GM12878 (cell line): ENCODE measurements around the gene RAB44. TPM values are rescaled to one million over a fixed set of nuclear protein-coding genes. Genes with fewer than 3 reads are reported as not detected.

Experiments used
- ATAC-seq: fragments of 200-7000 bp; cut with Tn5 transposase; 3 replicates; pipeline ENCODE4 v1.9.1; 2020; ENCODE audit warnings: mild to moderate bottlenecking, moderate library complexity
- BruUV-seq: library from RNA; stranded (reverse); fragments of 400-500 nt; replicated peaks from 2 replicates; lab custom pipeline; 2021; lab: Mats Ljungman, UMichigan
- CTCF ChIA-PET: fragments of 300-600 bp; sonication (Branson Sonifier 250); formaldehyde crosslinking; extraction: SDS; loops from one replicate; lab custom pipeline; 2021; ENCODE audit warnings: inconsistent platforms; lab: Yijun Ruan, JAX
- POLR2A ChIA-PET: fragments of 350-600 bp; formaldehyde crosslinking; extraction: SDS; loops from one replicate; lab custom pipeline; 2021; ENCODE audit warnings: inconsistent platforms; lab: Charles Lee
- RAD21 ChIA-PET: fragments of 300-600 bp; sonication (Branson Sonifier 250); formaldehyde crosslinking; loops from one replicate; lab custom pipeline; 2023; ENCODE audit warnings: antibody characterized with exemption; ENCODE audit not compliant: unreplicated experiment; lab: Charles Lee
- SMC1A ChIA-PET: fragments of 300-600 bp; sonication (Branson Sonifier 250); formaldehyde crosslinking; loops from one replicate; lab custom pipeline; 2023; ENCODE audit not compliant: unreplicated experiment, uncharacterized antibody; lab: Charles Lee
- DNase-seq: peaks from one replicate; pipeline ENCODE4 v3.0.0-alpha.2; 2011; ENCODE audit warnings: low read depth, low spot score
- FAIRE-seq: peaks from 3 replicates; lab custom pipeline; 2011; peaks lifted over from hg19 to GRCh38; lab: Jason Lieb, UNC
- H2AFZ ChIP-seq: 2 replicates; pipeline ENCODE4 v1.6.0; 2011; ENCODE audit warnings: low read depth, low read length, control low read depth; ENCODE audit not compliant: control insufficient read depth
- H3K27ac ChIP-seq: 2 replicates; pipeline ENCODE4 v1.5.1; 2011; ENCODE audit warnings: control low read depth; ENCODE audit not compliant: control insufficient read depth, insufficient read depth
- H3K27me3 ChIP-seq, 2 experiments: replicated peaks in 1 of 2; 2 replicates each; pipeline versions ENCODE4 v1.6.0 to v1.6.1; 2011; ENCODE audit warnings: low read length in 1 of 2; ENCODE audit not compliant: control insufficient read depth in 2 of 2, insufficient read depth in 2 of 2
- H3K36me3 ChIP-seq, 2 experiments: 2 replicates each; pipeline ENCODE4 v1.5.1; 2011; ENCODE audit warnings: low read length in 1 of 2; ENCODE audit not compliant: control insufficient read depth in 2 of 2, insufficient read depth in 2 of 2
- H3K4me1 ChIP-seq: 2 replicates; pipeline ENCODE4 v1.6.1; 2011; ENCODE audit warnings: mild to moderate bottlenecking, low read length, moderate library complexity, mixed read lengths; ENCODE audit not compliant: control insufficient read depth, insufficient read depth
- H3K4me2 ChIP-seq: 2 replicates; pipeline ENCODE4 v1.6.0; 2011; ENCODE audit warnings: control low read depth; ENCODE audit not compliant: control insufficient read depth, insufficient read depth
- H3K4me3 ChIP-seq: fragments of 200-600 bp; sonication (generic); 2 replicates; pipeline ENCODE4 v1.5.1; 2016
- H3K79me2 ChIP-seq: 2 replicates; pipeline ENCODE4 v1.6.0; 2011; ENCODE audit warnings: low read length; ENCODE audit not compliant: control insufficient read depth, insufficient read depth
- H3K9ac ChIP-seq: 2 replicates; pipeline ENCODE4 v1.8.0; 2011; ENCODE audit warnings: low read length, control low read depth, mixed read lengths; ENCODE audit not compliant: control insufficient read depth, insufficient read depth
- H3K9me3 ChIP-seq: replicated peaks from 3 replicates; pipeline ENCODE4 v1.5.1; 2011; ENCODE audit warnings: mild to moderate bottlenecking, low read length; ENCODE audit not compliant: control insufficient read depth, insufficient read depth
- H4K20me1 ChIP-seq: 2 replicates; pipeline ENCODE4 v1.6.0; 2011; ENCODE audit not compliant: control insufficient read depth, insufficient read depth
- BMI1 ChIP-seq: fragments of 450-650 bp; IDR thresholded peaks from 2 replicates; pipeline ENCODE4 v1.6.1; 2016; ENCODE audit warnings: mild to moderate bottlenecking, moderate library complexity, borderline replicate concordance
- ELK1 ChIP-seq: IDR thresholded peaks from 2 replicates; pipeline ENCODE4 v1.6.1; 2012; ENCODE audit warnings: low read depth, low read length, improper control_type of control experiment
- HDAC2 ChIP-seq: fragments of 200-600 bp; sonication (generic); IDR thresholded peaks from 2 replicates; pipeline ENCODE4 v1.6.1; 2017
- HDGF ChIP-seq: fragments of 450-650 bp; IDR thresholded peaks from 2 replicates; pipeline ENCODE4 v1.6.1; 2016; ENCODE audit warnings: antibody characterized with exemption
- RCOR1 ChIP-seq: conservative IDR thresholded peaks from 2 replicates; pipeline ENCODE4 v1.6.1; 2012; ENCODE audit warnings: low read depth, low read length, improper control_type of control experiment
- ZBTB40 ChIP-seq: fragments of 450-650 bp; IDR thresholded peaks from 2 replicates; pipeline ENCODE4 v1.6.1; 2016; ENCODE audit warnings: mild to moderate bottlenecking, moderate library complexity, borderline replicate concordance
- ZNF592 ChIP-seq: fragments of 450-650 bp; IDR thresholded peaks from 2 replicates; pipeline ENCODE4 v1.6.1; 2017; ENCODE audit warnings: mild to moderate bottlenecking, moderate library complexity
- WGBS: methylation state at CpG from one replicate; pipeline ENCODE4 v1.1.6; 2016; ENCODE audit warnings: low lambda C conversion rate; ENCODE audit not compliant: insufficient replicate concordance, insufficient coverage; ENCODE audit errors: missing lambda C conversion rate; 5-methylcytosine and 5-hydroxymethylcytosine counted together
- in situ Hi-C: fragments of 300-500 bp; cut with MboI; formaldehyde crosslinking; loops from 9 replicates; pipeline ENCODE4 v1.14.3; 2018; ENCODE audit warnings: mixed read lengths
- intact Hi-C: fragments of 100-400 bp; cut with micrococcal nuclease; formaldehyde crosslinking; loops from one replicate; pipeline ENCODE4 v1.14.2; 2022; ENCODE audit not compliant: unreplicated experiment
- polyA plus RNA-seq, 11 experiments: library from polyadenylated mRNA; depleted of rRNA in 4 of 11; unstranded in 6 of 11; stranded (reverse) in 5 of 11; fragments of >200 nt; fragmentation: Nextera tagmentation in 4 of 11; fragmentation: Illumina TruSeq in 1 of 11; extraction: Ambion mirVana in 4 of 11; extraction: Trizol in 1 of 11; gene quantifications; 1 replicate in 1 of 11; 2 replicates in 10 of 11; pipeline versions ENCODE4 v1.2.1 to v1.2.3, GENCODE V29; 2011 to 2016; ENCODE audit warnings: inconsistent platforms in 2 of 11, missing spikeins in 2 of 11, low read depth in 1 of 11
- total RNA-seq, 4 experiments: library from RNA; depleted of rRNA in 3 of 4; stranded (reverse); fragments of >200 nt in 3 of 4; fragmentation: Illumina TruSeq in 1 of 4; extraction: Trizol in 1 of 4; gene quantifications; 2 replicates each; pipeline versions ENCODE4 v1.2.1 to v1.2.3, GENCODE V29; 2013 to 2021

Gene RAB44
- total and polyA plus RNA-seq, 10 of the 15 experiments (the other 5 are each of a cell fraction or from before 2014, with no cell fraction given): 0.01 to 0.08 (median 0.05) TPM; not detected in 2

GRCh38 chr6:36721369-36722140 is 23.9 kb downstream of the RAB44 start:
- CTCF ChIA-PET: interaction anchor here (0.6 to 2.5 kb wide), 6 partner anchors 34 to 106 kb away, joined by 4 to 13 read pairs (median 6); no protein-coding TSS in a partner anchor
- H3K36me3 ChIP-seq: no peaks in the 10 kb centered on the region
- no peak overlapping the region for H3K4me3 ChIP-seq
- no peak overlapping the region for H3K9ac ChIP-seq
- no peaks in the 10 kb centered on the region for H4K20me1 ChIP-seq
- intact Hi-C loops: no loop called here
- SMC1A ChIA-PET: interaction anchor here (1.2 to 1.9 kb wide), 6 partner anchors 11 to 106 kb away, joined by 3 to 12 read pairs (median 5); no protein-coding TSS in a partner anchor
- no peaks in the 10 kb centered on the region for H3K79me2 ChIP-seq
- H3K27ac ChIP-seq: no peak overlapping the region
- ATAC-seq (no peak), FAIRE-seq (no peak), DNase-seq (no peak)
- BruUV-seq: no TSS peak
- no peak overlapping the region for H2AFZ ChIP-seq
- 70% methylated on average over 15 of the region's 15 CpGs for WGBS
- no peaks in the 10 kb centered on the region for H3K27me3 ChIP-seq
- H3K4me2 ChIP-seq: no peak overlapping the region
- in situ Hi-C loops: no loop called here
- POLR2A ChIA-PET: interaction anchor here (1.3 to 1.6 kb wide), 3 partner anchors 8 to 43 kb away, joined by 3 to 4 read pairs (median 4); partner anchors contain the start of gene CDKN1A
- TF ChIP-seq HDAC2 (no peak), BMI1 (no peak), ZNF592 (no peak), ZBTB40 (no peak), HDGF (no peak), ELK1 (no peak), RCOR1 (no peak)
- RAD21 ChIA-PET: interaction anchor here (1.1 to 3.7 kb wide), 3 partner anchors 31 to 54 kb away, joined by 3 to 19 read pairs (median 6); no protein-coding TSS in a partner anchor
- peaks cover 25% of the 10 kb centered on the region for H3K4me1 ChIP-seq
- no peaks in the 10 kb centered on the region for H3K9me3 ChIP-seq
